Measurements from ENCODE around the gene TMPRSS2.

Gene TMPRSS2

DNA sequence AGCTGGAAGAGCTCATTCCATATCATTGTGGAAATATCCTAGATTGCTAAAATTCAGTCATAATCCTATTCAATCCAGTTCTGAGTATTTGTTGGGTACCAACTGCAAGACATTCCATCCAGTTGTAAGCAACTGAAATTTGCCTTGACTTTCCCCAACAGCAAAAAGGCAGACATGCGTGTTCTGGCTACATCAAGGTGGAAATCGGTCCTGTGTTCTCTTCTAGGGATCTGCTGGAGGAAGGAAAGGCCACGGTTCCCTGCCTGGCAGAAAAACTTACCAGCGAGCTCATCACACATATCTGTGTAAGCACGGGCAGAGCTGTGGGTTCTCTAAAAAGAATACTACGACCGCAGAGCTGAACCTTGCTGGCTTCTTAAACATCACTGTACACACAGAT is 64.4 kb downstream of the TMPRSS2 start:
- no peak overlapping the region for H3K4me3 ChIP-seq (ENCODE audit: control insufficient read depth in 1 of 7, extremely low read depth in 1 of 7, insufficient read depth in 4 of 7, low read depth in 2 of 7, low read length in 6 of 7)
- H3K36me3 ChIP-seq (ENCODE audit: control insufficient read depth in 4 of 4, insufficient read depth in 4 of 4, low read length in 3 of 4), result peaks cover 0 to 49% (median 16%) of the 10 kb centered on the region in 4 experiments
- H3K9me3 ChIP-seq (ENCODE audit: control extremely low read depth in 1 of 5, control insufficient read depth in 4 of 5, insufficient read depth in 2 of 5, low read depth in 1 of 5, low read length in 4 of 5), result no peaks in the 10 kb centered on the region
- CTCF ChIA-PET, result interaction anchor here (0.9 to 1.1 kb wide), 2 partner anchors 9 to 160 kb away, joined by 3 read pairs; no protein-coding TSS in a partner anchor
- no peak for DNase-seq
- H3K27me3 ChIP-seq (replicated peaks in 2 of 5; ENCODE audit: control insufficient read depth in 4 of 5, insufficient read depth in 5 of 5, low read length in 4 of 5), result no peaks in the 10 kb centered on the region
- WGBS (ENCODE audit: insufficient coverage), result 97% methylated on average over 7 of the region's 7 CpGs
- H3K4me1 ChIP-seq (ENCODE audit: control extremely low read depth in 1 of 4, control insufficient read depth in 4 of 4, insufficient read depth in 4 of 4, low read length in 3 of 4), result no peaks in the 10 kb centered on the region
- H3K27ac ChIP-seq (ENCODE audit: insufficient read depth in 1 of 2, low read depth in 1 of 2, low read length in 2 of 2, poor library complexity in 1 of 2, severe bottlenecking in 2 of 2), result no peak overlapping the region
- POLR2A ChIA-PET, result no interaction called here

DNA sequence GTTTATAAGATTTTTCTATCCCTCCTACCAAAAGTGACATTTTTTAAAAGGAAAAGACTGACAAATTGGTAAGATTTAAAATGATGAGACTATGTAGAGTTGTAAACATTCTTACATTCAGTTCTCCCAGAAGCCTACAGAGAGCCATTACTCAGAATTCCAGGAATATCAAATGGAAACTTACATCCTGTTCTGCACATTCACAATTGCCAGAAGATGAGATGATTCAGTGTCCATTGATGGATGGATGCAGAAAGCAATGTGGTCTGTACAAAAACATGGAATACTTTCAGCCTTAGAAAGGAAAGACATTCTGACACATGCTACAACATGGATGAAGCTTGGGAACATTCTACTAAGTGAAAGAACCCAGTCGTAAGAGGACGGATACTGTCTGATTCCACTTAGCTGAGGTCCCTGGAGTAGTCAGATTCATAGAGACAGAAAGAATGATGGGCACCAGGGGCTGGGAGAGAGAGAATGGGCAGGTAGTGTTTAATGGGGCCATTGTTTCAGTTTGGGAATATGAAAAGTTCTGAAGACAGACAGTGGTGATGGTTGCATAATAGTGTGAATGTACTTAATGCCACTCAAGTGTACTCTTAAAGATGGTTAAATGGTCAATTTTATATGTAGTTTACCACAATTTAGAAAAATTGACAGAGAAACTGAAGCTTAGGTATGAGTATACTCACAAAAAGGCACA is 65.3 kb downstream of the TMPRSS2 start:
- DNase-seq, result no peak
- peaks cover 0 to 57% (median 16%) of the 10 kb centered on the region in 4 experiments for H3K36me3 ChIP-seq (ENCODE audit: control insufficient read depth in 4 of 4, insufficient read depth in 4 of 4, low read length in 3 of 4)

GRCh38 chr21:41441546-41441945 is 66.4 kb downstream of the TMPRSS2 start:
- WGBS (ENCODE audit: insufficient coverage), result 98% methylated on average over 11 of the region's 14 CpGs
- Histone ChIP-seq H3K27me3 (replicated peaks in 2 of 5; ENCODE audit: control insufficient read depth in 4 of 5, insufficient read depth in 5 of 5, low read length in 4 of 5) (no peaks in the 10 kb centered on the region), H3K4me1 (ENCODE audit: control extremely low read depth in 1 of 4, control insufficient read depth in 4 of 4, insufficient read depth in 4 of 4, low read length in 3 of 4) (no peaks in the 10 kb centered on the region), H3K27ac (ENCODE audit: insufficient read depth in 1 of 2, low read depth in 1 of 2, low read length in 2 of 2, poor library complexity in 1 of 2, severe bottlenecking in 2 of 2) (no peak overlapping the region), H3K36me3 (ENCODE audit: control insufficient read depth in 4 of 4, insufficient read depth in 4 of 4, low read length in 3 of 4) (peaks cover 0 to 59% (median 18%) of the 10 kb centered on the region in 4 experiments), H3K9me3 (ENCODE audit: control extremely low read depth in 1 of 5, control insufficient read depth in 4 of 5, insufficient read depth in 2 of 5, low read depth in 1 of 5, low read length in 4 of 5) (no peaks in the 10 kb centered on the region), H3K4me3 (ENCODE audit: control insufficient read depth in 1 of 7, extremely low read depth in 1 of 7, insufficient read depth in 4 of 7, low read depth in 2 of 7, low read length in 6 of 7) (no peak overlapping the region)
- no peak for DNase-seq
- ChIA-PET CTCF (no interaction called here), POLR2A (no interaction called here)

More for the DNA sequence above, 65.3 kb downstream of the TMPRSS2 start:
- Histone ChIP-seq H3K4me1 (ENCODE audit: control extremely low read depth in 1 of 4, control insufficient read depth in 4 of 4, insufficient read depth in 4 of 4, low read length in 3 of 4) (no peaks in the 10 kb centered on the region), H3K27ac (ENCODE audit: insufficient read depth in 1 of 2, low read depth in 1 of 2, low read length in 2 of 2, poor library complexity in 1 of 2, severe bottlenecking in 2 of 2) (no peak overlapping the region), H3K4me3 (ENCODE audit: control insufficient read depth in 1 of 7, extremely low read depth in 1 of 7, insufficient read depth in 4 of 7, low read depth in 2 of 7, low read length in 6 of 7) (no peak overlapping the region), H3K9me3 (ENCODE audit: control extremely low read depth in 1 of 5, control insufficient read depth in 4 of 5, insufficient read depth in 2 of 5, low read depth in 1 of 5, low read length in 4 of 5) (no peaks in the 10 kb centered on the region), H3K27me3 (replicated peaks in 2 of 5; ENCODE audit: control insufficient read depth in 4 of 5, insufficient read depth in 5 of 5, low read length in 4 of 5) (no peaks in the 10 kb centered on the region)
- 100% methylated on average over 2 of the region's 2 CpGs for WGBS (ENCODE audit: insufficient coverage)
- ChIA-PET POLR2A (no interaction called here), CTCF (interaction anchor here (1.1 kb wide), 1 partner anchor 159 kb away, joined by 3 read pairs; no protein-coding TSS in a partner anchor)

GRCh38 chr21:41439248-41439647 is 68.7 kb downstream of the TMPRSS2 start:
- POLR2A ChIA-PET, result no interaction called here
- Histone ChIP-seq H3K36me3 (ENCODE audit: control insufficient read depth in 4 of 4, insufficient read depth in 4 of 4, low read length in 3 of 4) (peaks cover 0 to 74% (median 17%) of the 10 kb centered on the region in 4 experiments), H3K4me3 (ENCODE audit: control insufficient read depth in 1 of 7, extremely low read depth in 1 of 7, insufficient read depth in 4 of 7, low read depth in 2 of 7, low read length in 6 of 7) (no peak overlapping the region), H3K27me3 (replicated peaks in 2 of 5; ENCODE audit: control insufficient read depth in 4 of 5, insufficient read depth in 5 of 5, low read length in 4 of 5) (no peaks in the 10 kb centered on the region), H3K27ac (ENCODE audit: insufficient read depth in 1 of 2, low read depth in 1 of 2, low read length in 2 of 2, poor library complexity in 1 of 2, severe bottlenecking in 2 of 2) (no peak overlapping the region), H3K9me3 (ENCODE audit: control extremely low read depth in 1 of 5, control insufficient read depth in 4 of 5, insufficient read depth in 2 of 5, low read depth in 1 of 5, low read length in 4 of 5) (peaks cover 0 to 10% (median 0%) of the 10 kb centered on the region in 5 experiments), H3K4me1 (ENCODE audit: control extremely low read depth in 1 of 4, control insufficient read depth in 4 of 4, insufficient read depth in 4 of 4, low read length in 3 of 4) (no peaks in the 10 kb centered on the region)
- DNase-seq, result no peak
- CTCF ChIA-PET, result no interaction called here
- 68% methylated on average over 4 of the region's 4 CpGs for WGBS (ENCODE audit: insufficient coverage)

DNA sequence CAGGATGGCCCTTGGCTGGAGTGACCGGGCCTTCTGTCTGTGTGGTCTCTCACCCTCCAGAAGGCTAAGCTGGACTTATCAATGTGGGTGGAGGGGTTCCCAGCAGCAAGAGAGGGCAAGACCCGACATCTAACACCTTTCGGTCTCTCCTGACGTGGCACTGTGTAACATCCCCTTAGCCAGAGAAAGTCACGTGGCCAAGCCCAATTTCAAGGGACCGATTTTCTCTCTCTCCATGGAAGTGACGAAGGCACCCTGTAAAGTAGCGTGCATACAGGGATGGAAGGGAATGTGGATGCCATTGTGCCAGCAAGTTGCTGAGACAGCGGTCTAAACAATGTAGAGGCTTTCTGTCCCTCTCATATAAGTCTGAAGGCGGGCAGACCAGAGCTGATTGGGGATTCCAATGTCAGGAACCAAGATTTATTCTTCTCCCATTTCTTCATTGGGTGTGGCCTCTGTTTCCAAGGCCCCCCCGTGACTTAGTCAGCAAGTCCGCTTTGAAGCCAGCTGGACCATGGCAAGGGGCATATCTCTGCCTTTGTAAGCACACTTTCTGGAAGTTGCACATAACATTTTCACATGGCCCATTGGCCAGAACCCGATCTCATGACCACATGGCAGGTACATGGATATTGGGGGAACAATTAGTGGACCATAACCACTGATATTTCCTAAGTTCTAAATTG is 69.4 kb downstream of the TMPRSS2 start:
- DNase-seq, result no peak
- H3K36me3 ChIP-seq (ENCODE audit: control insufficient read depth in 4 of 4, insufficient read depth in 4 of 4, low read length in 3 of 4), result peaks cover 0 to 75% (median 17%) of the 10 kb centered on the region in 4 experiments
- WGBS (ENCODE audit: insufficient coverage), result 98% methylated on average over 8 of the region's 13 CpGs
- no peak overlapping the region for H3K27ac ChIP-seq (ENCODE audit: insufficient read depth in 1 of 2, low read depth in 1 of 2, low read length in 2 of 2, poor library complexity in 1 of 2, severe bottlenecking in 2 of 2)
- peaks cover 0 to 11% (median under 1%) of the 10 kb centered on the region in 5 experiments for H3K9me3 ChIP-seq (ENCODE audit: control extremely low read depth in 1 of 5, control insufficient read depth in 4 of 5, insufficient read depth in 2 of 5, low read depth in 1 of 5, low read length in 4 of 5)
- no peaks in the 10 kb centered on the region for H3K4me1 ChIP-seq (ENCODE audit: control extremely low read depth in 1 of 4, control insufficient read depth in 4 of 4, insufficient read depth in 4 of 4, low read length in 3 of 4)
- H3K27me3 ChIP-seq (replicated peaks in 2 of 5; ENCODE audit: control insufficient read depth in 4 of 5, insufficient read depth in 5 of 5, low read length in 4 of 5), result no peaks in the 10 kb centered on the region
- CTCF ChIA-PET, result no interaction called here
- POLR2A ChIA-PET, result no interaction called here
- H3K4me3 ChIP-seq (ENCODE audit: control insufficient read depth in 1 of 7, extremely low read depth in 1 of 7, insufficient read depth in 4 of 7, low read depth in 2 of 7, low read length in 6 of 7), result no peak overlapping the region

GRCh38 chr21:41437729-41438128 is 70.2 kb downstream of the TMPRSS2 start:
- Histone ChIP-seq H3K36me3 (ENCODE audit: control insufficient read depth in 4 of 4, insufficient read depth in 4 of 4, low read length in 3 of 4) (peaks cover 0 to 77% (median 14%) of the 10 kb centered on the region in 4 experiments), H3K4me1 (ENCODE audit: control extremely low read depth in 1 of 4, control insufficient read depth in 4 of 4, insufficient read depth in 4 of 4, low read length in 3 of 4) (no peaks in the 10 kb centered on the region), H3K27ac (ENCODE audit: insufficient read depth in 1 of 2, low read depth in 1 of 2, low read length in 2 of 2, poor library complexity in 1 of 2, severe bottlenecking in 2 of 2) (no peak overlapping the region), H3K4me3 (ENCODE audit: control insufficient read depth in 1 of 7, extremely low read depth in 1 of 7, insufficient read depth in 4 of 7, low read depth in 2 of 7, low read length in 6 of 7) (no peak overlapping the region), H3K27me3 (replicated peaks in 2 of 5; ENCODE audit: control insufficient read depth in 4 of 5, insufficient read depth in 5 of 5, low read length in 4 of 5) (no peaks in the 10 kb centered on the region), H3K9me3 (ENCODE audit: control extremely low read depth in 1 of 5, control insufficient read depth in 4 of 5, insufficient read depth in 2 of 5, low read depth in 1 of 5, low read length in 4 of 5) (peaks cover 0 to 11% (median 3%) of the 10 kb centered on the region in 5 experiments)
- 64% methylated on average over 1 of the region's 2 CpGs for WGBS (ENCODE audit: insufficient coverage)
- ChIA-PET CTCF (interaction anchor here (0.8 to 1.0 kb wide), 2 partner anchors 11 to 154 kb away, joined by 3 to 4 read pairs; no protein-coding TSS in a partner anchor), POLR2A (no interaction called here)
- DNase-seq, result no peak

DNA sequence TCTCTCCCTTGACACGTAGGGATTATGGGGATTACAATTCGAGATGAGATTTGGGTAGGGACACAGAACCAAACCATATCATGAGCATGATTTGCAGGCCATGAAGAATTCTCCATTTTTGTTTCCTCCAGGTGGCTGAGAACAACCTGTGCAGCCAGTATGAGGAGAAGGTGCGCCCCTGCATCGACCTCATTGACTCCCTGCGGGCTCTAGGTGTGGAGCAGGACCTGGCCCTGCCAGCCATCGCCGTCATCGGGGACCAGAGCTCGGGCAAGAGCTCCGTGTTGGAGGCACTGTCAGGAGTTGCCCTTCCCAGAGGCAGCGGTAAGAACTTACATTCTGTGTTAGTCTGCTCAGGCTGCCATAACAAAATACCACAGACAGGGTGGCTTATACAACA is 72.3 kb downstream of the TMPRSS2 start:
- WGBS (ENCODE audit: insufficient coverage), result 97% methylated on average over 10 of the region's 11 CpGs
- H3K36me3 ChIP-seq (ENCODE audit: control insufficient read depth in 4 of 4, insufficient read depth in 4 of 4, low read length in 3 of 4), result peaks cover 0 to 73% (median 12%) of the 10 kb centered on the region in 4 experiments
- POLR2A ChIA-PET, result no interaction called here

More for the DNA sequence above, 72.3 kb downstream of the TMPRSS2 start:
- no peak overlapping the region for H3K4me3 ChIP-seq (ENCODE audit: control insufficient read depth in 1 of 7, extremely low read depth in 1 of 7, insufficient read depth in 4 of 7, low read depth in 2 of 7, low read length in 6 of 7)
- H3K4me1 ChIP-seq (ENCODE audit: control extremely low read depth in 1 of 4, control insufficient read depth in 4 of 4, insufficient read depth in 4 of 4, low read length in 3 of 4), result no peaks in the 10 kb centered on the region
- CTCF ChIA-PET, result no interaction called here
- no peak overlapping the region for H3K27ac ChIP-seq (ENCODE audit: insufficient read depth in 1 of 2, low read depth in 1 of 2, low read length in 2 of 2, poor library complexity in 1 of 2, severe bottlenecking in 2 of 2)
- no peaks in the 10 kb centered on the region for H3K27me3 ChIP-seq (replicated peaks in 2 of 5; ENCODE audit: control insufficient read depth in 4 of 5, insufficient read depth in 5 of 5, low read length in 4 of 5)
- H3K9me3 ChIP-seq (ENCODE audit: control extremely low read depth in 1 of 5, control insufficient read depth in 4 of 5, insufficient read depth in 2 of 5, low read depth in 1 of 5, low read length in 4 of 5), result peaks cover 0 to 11% (median 3%) of the 10 kb centered on the region in 5 experiments
- DNase-seq, result no peak

Measured in common myeloid progenitor, CD34-positive (primary cell).